Spleen (tissue), 11 donors: Measurements from ENCODE around the gene CETP. TPM values are rescaled to one million over a fixed set of nuclear protein-coding genes. Genes with fewer than 3 reads are reported as not detected.
A peak's percentile ranks its signal among the peaks of the same experiment; 100 is the strongest.

Experiments
- DNase-seq: peaks from one replicate; pipeline ENCODE4 v3.0.0-alpha.2; 2020
- H3K27ac ChIP-seq, 8 donors: fragments of 200-600 bp; sonication (generic) in 7 of 8; 1 replicate in 4 of 8; 2 replicates in 4 of 8; pipeline versions ENCODE4 v1.5.0 to v1.8.0; 2016 to 2021; ENCODE audit warnings: inconsistent platforms in 4 of 8, mild to moderate bottlenecking in 4 of 8, moderate library complexity in 1 of 8
- H3K27me3 ChIP-seq, 7 donors: fragments of 200-600 bp; sonication (generic) in 6 of 7; replicated peaks in 1 of 7; 1 replicate in 4 of 7; 2 replicates in 3 of 7; pipeline versions ENCODE4 v1.5.0 to v1.8.0; 2016 to 2021; ENCODE audit warnings: inconsistent platforms in 3 of 7, mild to moderate bottlenecking in 1 of 7
- H3K36me3 ChIP-seq, 6 donors: fragments of 200-600 bp; sonication (generic) in 5 of 6; 1 replicate in 4 of 6; 2 replicates in 2 of 6; pipeline versions ENCODE4 v1.5.0 to v1.8.0; 2016 to 2021; ENCODE audit warnings: inconsistent platforms in 2 of 6
- H3K4me1 ChIP-seq, 6 donors: fragments of 200-600 bp; sonication (generic) in 5 of 6; 1 replicate in 3 of 6; 2 replicates in 3 of 6; pipeline versions ENCODE4 v1.5.0 to v1.8.0; 2016 to 2021; ENCODE audit warnings: inconsistent platforms in 3 of 6
- H3K4me3 ChIP-seq, 8 donors: fragments of 200-600 bp; sonication (generic) in 7 of 8; 1 replicate in 4 of 8; 2 replicates in 4 of 8; pipeline versions ENCODE4 v1.5.0 to v1.8.0; 2016 to 2021; ENCODE audit warnings: inconsistent platforms in 4 of 8, mild to moderate bottlenecking in 4 of 8, moderate library complexity in 2 of 8
- H3K9me3 ChIP-seq, 8 donors: fragments of 200-600 bp; sonication (generic) in 7 of 8; 1 replicate in 4 of 8; 2 replicates in 4 of 8; pipeline versions ENCODE4 v1.5.0 to v1.8.0; 2016 to 2021; ENCODE audit warnings: inconsistent platforms in 4 of 8
- POLR2A ChIP-seq, 3 donors: fragments of 450-650 bp; IDR thresholded peaks; one replicate each; pipeline ENCODE4 v1.5.1; 2017; ENCODE audit warnings: antibody characterized with exemption in 3 of 3, mild to moderate bottlenecking in 1 of 3
- POLR2AphosphoS5 ChIP-seq, 3 donors: sonication (generic); formaldehyde crosslinking; IDR thresholded peaks; one replicate each; pipeline ENCODE4 v1.5.1; 2017; ENCODE audit warnings: antibody characterized with exemption in 3 of 3
- whole genome bisulfite sequencing, 5 donors: extraction: QIAGEN DNeasy Blood & Tissue Kit in 3 of 5; methylation state at CpG; one replicate each; pipeline versions ENCODE4 v1.1.5 to v1.1.7; 2013 to 2018; 5-methylcytosine and 5-hydroxymethylcytosine counted together
- intact Hi-C: fragments of 100-400 bp; cut with DNase I; formaldehyde crosslinking; loops from one replicate; pipeline ENCODE4 v1.15.0; 2023; ENCODE audit warnings: low total_unique reads
- polyA plus RNA-seq, 3 donors: library from polyadenylated mRNA; stranded (reverse); fragments of 200-250 nt; gene quantifications; one replicate each; pipeline ENCODE4 v1.2.1, GENCODE V29; 2013
- total RNA-seq, 7 donors: library from RNA; depleted of rRNA in 3 of 7; stranded (reverse); fragments of >200 nt in 3 of 7; fragmentation: NEBNext Ultra II Directional in 4 of 7; extraction: Animal tissue kit (Norgen Biotek cat#: 25700) in 4 of 7; gene quantifications; one replicate each; pipeline versions ENCODE4 v1.1.0 to v1.2.1, GENCODE V29; 2016 to 2021
- TF ChIP-seq, protein P1 (sequence below), 11 experiments: fragments of 200-600 bp in 7 of 11; fragments of 450-650 bp in 4 of 11; sonication (generic) in 4 of 11; IDR thresholded peaks in 8 of 11; conservative IDR thresholded peaks in 3 of 11; 1 replicate in 7 of 11; 2 replicates in 4 of 11; pipeline versions ENCODE4 v1.4.0 to v1.8.0; 2016 to 2021; ENCODE audit warnings: antibody characterized with exemption in 11 of 11, inconsistent platforms in 4 of 11, mild to moderate bottlenecking in 1 of 11
- donor health status: healthy with polysubstance abuse.
- donor health status: DM: no; HTN: no; CAD: no; lungs with moderate emphysema.
- donor health status: DM: no; HTN: no; CAD: no.
- donor health status: Bipolar disorder and iron deficiency.
- donor health status: healthy.
- donor health status: DM: no; HTN: no; CAD: no.
- donor health status: DM: yes; HTN: yes; CAD: no.

Gene CETP
- total and polyA plus RNA-seq, 10 donors, result 7.6 to 73.8 (median 32.0) TPM

GRCh38 chr16:57022445-57022844 lies 60.7 kb downstream of the CETP start:
- Histone ChIP-seq H3K9me3 (no peaks in the 10 kb centered on the region), H3K4me3 (no peak overlapping the region), H3K4me1 (peaks cover 0 to 69% (median 40%) of the 10 kb centered on the region in 6 donors), H3K27me3 (no peaks in the 10 kb centered on the region), H3K36me3 (peaks cover 0 to 100% (median 80%) of the 10 kb centered on the region in 6 donors), H3K27ac (peak overlapping the region in 3 of 8 donors; percentile 35 to 82 (median 76))
- intact Hi-C loops, result no loop called here
- TF ChIP-seq POLR2A (IDR thresholded peaks at IDR 0.05), result no peak
- TF ChIP-seq, protein P1, sequence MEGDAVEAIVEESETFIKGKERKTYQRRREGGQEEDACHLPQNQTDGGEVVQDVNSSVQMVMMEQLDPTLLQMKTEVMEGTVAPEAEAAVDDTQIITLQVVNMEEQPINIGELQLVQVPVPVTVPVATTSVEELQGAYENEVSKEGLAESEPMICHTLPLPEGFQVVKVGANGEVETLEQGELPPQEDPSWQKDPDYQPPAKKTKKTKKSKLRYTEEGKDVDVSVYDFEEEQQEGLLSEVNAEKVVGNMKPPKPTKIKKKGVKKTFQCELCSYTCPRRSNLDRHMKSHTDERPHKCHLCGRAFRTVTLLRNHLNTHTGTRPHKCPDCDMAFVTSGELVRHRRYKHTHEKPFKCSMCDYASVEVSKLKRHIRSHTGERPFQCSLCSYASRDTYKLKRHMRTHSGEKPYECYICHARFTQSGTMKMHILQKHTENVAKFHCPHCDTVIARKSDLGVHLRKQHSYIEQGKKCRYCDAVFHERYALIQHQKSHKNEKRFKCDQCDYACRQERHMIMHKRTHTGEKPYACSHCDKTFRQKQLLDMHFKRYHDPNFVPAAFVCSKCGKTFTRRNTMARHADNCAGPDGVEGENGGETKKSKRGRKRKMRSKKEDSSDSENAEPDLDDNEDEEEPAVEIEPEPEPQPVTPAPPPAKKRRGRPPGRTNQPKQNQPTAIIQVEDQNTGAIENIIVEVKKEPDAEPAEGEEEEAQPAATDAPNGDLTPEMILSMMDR (IDR thresholded peaks at IDR 0.05 in 8 of 11, conservative IDR thresholded peaks at IDR 0.05 in 3 of 11), result no peak
- no peak for TF ChIP-seq POLR2AphosphoS5 (IDR thresholded peaks at IDR 0.05)
- 80 to 91% (median 85%) methylated on average over 7 of the region's 7 CpGs for WGBS, 5 donors
- no peak for DNase-seq

GRCh38 chr16:57023541-57024249 lies 61.9 kb downstream of the CETP start:
- Histone ChIP-seq H3K36me3 (peaks cover 0 to 100% (median 71%) of the 10 kb centered on the region in 6 donors), H3K27me3 (no peaks in the 10 kb centered on the region), H3K4me3 (peak overlapping the region in 1 of 8 donors; percentile 3), H3K27ac (peak overlapping the region in 4 of 8 donors; percentile 35 to 82 (median 70)), H3K4me1 (peaks cover 0 to 75% (median 40%) of the 10 kb centered on the region in 6 donors), H3K9me3 (no peaks in the 10 kb centered on the region)
- TF ChIP-seq POLR2AphosphoS5 (IDR thresholded peaks at IDR 0.05), result peak; percentile 38 to 50 (median 50)
- TF ChIP-seq, protein P1 (IDR thresholded peaks at IDR 0.05 in 8 of 11, conservative IDR thresholded peaks at IDR 0.05 in 3 of 11), result peak in 1 of 11 experiments; percentile 7
- TF ChIP-seq POLR2A (IDR thresholded peaks at IDR 0.05), result no peak
- intact Hi-C loops, result no loop called here
- 70 to 88% (median 77%) methylated on average over 8 of the region's 8 CpGs for WGBS, 5 donors
- peak; percentile 73 for DNase-seq

GRCh38 chr16:57024894-57025680 lies 63.3 kb downstream of the CETP start:
- Histone ChIP-seq H3K9me3 (no peaks in the 10 kb centered on the region), H3K27ac (peak overlapping the region in 5 of 8 donors; percentile 6 to 82 (median 65)), H3K4me3 (no peak overlapping the region), H3K27me3 (no peaks in the 10 kb centered on the region), H3K36me3 (peaks cover 0 to 100% (median 64%) of the 10 kb centered on the region in 6 donors), H3K4me1 (peaks cover 0 to 79% (median 43%) of the 10 kb centered on the region in 6 donors)
- TF ChIP-seq, protein P1 (IDR thresholded peaks at IDR 0.05 in 8 of 11, conservative IDR thresholded peaks at IDR 0.05 in 3 of 11), result no peak
- TF ChIP-seq POLR2A (IDR thresholded peaks at IDR 0.05) (no peak), POLR2AphosphoS5 (IDR thresholded peaks at IDR 0.05) (peak in 1 of 3 donors; percentile 37)
- DNase-seq, result peak; percentile 70
- 86 to 93% (median 87%) methylated on average over 10 to 19 of the region's 19 CpGs for WGBS, 5 donors
- intact Hi-C loops, result no loop called here
